HG03159 (cell line): ENCODE results near the gene C1orf74.

Source experiments
- ATAC-seq: cut with Tn5 transposase; IDR thresholded peaks from one replicate; pipeline ENCODE4 v1.9.1; 2021; ENCODE audit warnings: mild to moderate bottlenecking, moderate library complexity; ENCODE audit not compliant: unreplicated experiment

C1orf74 gene

GRCh38 chr1:209772126-209772525 is 12.2 kb downstream of the C1orf74 start:
- ATAC-seq = no peak

DNA sequence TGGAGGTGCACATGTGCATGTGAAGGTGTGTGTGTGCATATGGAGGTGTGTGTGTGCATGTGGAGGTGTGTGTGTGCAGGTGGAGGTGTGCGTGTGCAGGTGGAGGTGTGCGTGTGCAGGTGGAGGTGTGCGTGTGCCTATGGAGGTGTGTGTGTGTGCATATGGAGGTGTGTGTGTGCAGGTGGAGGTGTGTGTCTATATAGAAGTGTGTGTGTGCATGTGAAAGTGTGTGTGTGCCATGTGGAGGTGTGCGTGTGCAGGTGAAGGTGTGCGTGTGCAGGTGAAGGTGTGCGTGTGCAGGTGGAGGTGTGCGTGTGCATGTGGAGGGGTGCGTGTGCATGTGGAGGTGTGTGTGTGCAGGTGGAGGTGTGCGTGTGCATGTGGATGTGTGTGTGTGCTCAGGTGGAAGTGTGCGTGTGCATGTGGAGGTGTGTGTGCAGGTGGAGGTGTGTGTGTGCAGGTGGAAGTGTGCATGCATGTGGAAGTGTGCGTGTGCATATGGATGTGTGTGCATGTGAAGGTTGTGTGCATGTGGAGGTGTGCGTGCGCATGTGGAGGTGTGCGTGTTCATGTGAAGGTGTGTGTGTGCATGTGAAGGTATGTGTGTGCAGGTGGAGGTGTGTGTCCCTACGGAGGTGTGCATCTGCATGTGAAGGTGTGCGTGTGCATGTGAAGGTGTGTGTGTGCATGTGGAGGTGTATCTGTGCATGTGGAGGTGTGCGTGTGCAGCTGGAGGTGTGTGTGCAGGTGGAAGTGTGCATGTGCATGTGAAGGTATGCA is 13.5 kb downstream of the C1orf74 start:
- no peak for ATAC-seq

DNA sequence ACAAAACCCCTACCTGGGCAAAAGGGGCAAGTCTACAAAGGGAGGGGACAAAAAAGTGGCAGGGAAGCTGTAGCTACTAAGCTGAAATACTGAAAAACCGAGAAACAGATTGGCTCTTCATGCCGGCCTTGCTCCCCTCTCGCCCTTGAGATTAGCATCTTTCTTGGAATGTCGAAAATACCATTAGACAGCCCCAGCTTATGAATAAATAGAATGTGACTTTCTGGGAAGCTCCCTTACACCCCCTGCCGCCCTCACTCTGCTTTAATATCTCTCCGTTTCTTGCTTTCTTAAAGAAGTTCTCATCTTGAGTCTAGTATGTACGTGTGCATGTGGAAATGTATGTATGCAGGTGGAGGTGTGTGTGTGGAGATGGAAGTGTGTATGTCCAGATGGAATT is 14.4 kb downstream of the C1orf74 start:
- ATAC-seq = no peak

GRCh38 chr1:209769171-209769904 is 15.0 kb downstream of the C1orf74 start:
- ATAC-seq = peak; percentile 80

GRCh38 chr1:209768354-209768774 is 16.0 kb downstream of the C1orf74 start:
- peak; percentile 81 for ATAC-seq

DNA sequence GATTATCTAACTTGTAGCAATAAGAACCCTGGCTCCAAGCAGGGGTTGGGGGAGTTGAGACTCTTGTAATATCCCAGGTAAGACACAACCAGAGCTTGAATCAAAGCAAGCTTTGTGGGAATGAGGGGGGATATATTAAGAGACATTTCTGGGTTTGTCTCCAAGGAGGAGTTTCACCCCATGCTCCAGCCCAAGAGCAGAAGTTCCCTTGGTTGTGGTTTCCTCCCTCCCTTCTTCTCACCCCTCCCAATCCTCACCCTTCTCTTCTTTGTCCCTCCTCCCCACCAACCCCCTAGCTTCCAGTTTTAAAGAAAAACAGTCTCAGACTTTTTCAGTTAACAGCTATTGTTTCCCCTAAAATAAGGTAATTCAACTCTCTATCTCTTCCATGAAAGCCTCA is 16.7 kb downstream of the C1orf74 start:
- no peak for ATAC-seq

DNA sequence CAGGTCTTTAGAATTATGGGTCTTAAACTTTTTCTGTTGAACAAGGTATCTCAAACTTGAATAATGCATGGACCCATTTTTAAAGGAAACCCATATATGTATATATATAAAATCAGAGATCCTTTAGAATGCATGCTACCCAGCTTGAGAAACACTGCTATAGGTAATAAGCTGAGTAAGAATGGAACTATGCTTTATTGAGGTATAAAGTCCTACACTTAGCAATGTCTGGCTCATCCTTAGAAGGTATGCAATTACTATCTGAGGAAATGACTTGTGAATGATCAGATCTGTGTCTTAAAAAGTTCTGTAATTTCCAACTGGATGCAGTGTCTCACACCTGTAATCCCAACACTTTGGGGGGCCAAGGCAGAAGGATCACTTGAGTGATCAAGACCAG is 17.3 kb downstream of the C1orf74 start:
- no peak for ATAC-seq

- ATAC-seq = no peak
Observed at GRCh38 chr1:209766051-209766450, 18.3 kb downstream of the C1orf74 start.

- no peak for ATAC-seq
Observed at GRCh38 chr1:209761011-209761635, 23.2 kb downstream of the C1orf74 start.

- no peak for ATAC-seq
Observed at GRCh38 chr1:209759829-209760359, 24.5 kb downstream of the C1orf74 start.

- ATAC-seq = no peak
Observed at GRCh38 chr1:209758400-209758799, 26.0 kb downstream of the C1orf74 start.

DNA sequence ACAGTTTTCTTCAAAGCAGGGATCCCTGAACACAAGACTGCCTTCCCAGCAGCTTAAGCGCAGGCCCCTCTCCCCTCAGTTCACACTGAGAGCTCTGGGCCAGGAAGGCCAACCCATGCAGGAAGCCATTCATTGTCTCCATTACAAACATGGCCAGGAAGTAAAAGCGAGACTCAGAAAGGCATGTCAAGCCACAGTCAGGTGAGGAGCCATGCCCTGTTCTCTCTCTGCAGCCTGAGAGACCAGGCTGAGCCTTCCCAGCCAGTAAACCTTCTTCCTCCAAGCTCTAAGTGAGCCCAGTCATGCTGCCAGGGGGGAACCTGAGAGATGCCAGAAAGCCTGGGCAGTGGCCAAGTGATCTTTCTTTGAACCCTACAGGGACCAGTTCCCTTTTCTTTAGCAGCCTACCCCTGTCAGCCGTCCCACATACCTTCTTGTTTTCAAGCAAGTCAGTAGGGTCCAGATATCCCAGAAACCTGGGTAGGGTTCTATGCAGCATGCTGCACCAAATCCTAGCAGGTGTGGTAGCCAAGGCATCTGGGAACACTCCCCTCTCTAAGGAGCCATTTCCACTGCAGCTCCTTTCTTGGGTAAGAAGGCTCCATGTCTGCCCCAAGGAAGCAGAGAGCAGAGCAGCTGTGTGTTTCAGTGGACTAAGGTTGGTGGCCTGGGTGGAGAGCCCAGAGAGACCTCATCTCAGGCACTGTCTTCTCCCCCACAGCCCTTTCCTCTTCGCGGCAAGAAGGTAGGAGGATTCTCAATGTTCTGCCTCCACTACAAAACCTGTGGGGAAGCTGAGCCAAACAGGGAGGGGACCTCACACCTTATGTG is 27.5 kb downstream of the C1orf74 start:
- ATAC-seq = peak; percentile 41

- ATAC-seq = peak; percentile 82
Observed at GRCh38 chr1:209755926-209756614, 28.3 kb downstream of the C1orf74 start, which contains the start of gene TRAF3IP3. TSS of gene TRAF3IP3 (plus strand) at chr1:209756053. CDS start at chr1:209760040, 3,987 bp downstream.

- no peak for ATAC-seq
Observed at GRCh38 chr1:209755256-209755655, 29.1 kb downstream of the C1orf74 start.

DNA sequence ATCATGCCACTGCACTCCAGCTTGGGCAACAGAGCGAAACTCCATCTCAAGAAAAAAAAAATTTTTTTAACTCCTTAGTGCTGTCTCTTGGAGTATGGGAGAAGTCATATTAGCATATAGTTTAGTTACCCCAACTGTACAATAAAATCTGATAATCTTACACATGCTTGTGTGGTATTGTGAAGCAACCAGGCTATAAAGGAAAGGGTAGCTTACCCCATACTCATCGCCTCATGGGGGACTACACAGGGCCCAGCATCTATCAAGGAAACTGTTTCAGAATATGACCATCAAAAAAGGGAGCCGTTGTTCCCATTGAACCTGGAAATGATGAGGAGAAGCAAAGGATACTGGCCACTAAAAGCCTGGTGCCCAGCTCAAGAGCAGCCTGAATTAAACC is 31.5 kb downstream of the C1orf74 start:
- ATAC-seq = no peak

DNA sequence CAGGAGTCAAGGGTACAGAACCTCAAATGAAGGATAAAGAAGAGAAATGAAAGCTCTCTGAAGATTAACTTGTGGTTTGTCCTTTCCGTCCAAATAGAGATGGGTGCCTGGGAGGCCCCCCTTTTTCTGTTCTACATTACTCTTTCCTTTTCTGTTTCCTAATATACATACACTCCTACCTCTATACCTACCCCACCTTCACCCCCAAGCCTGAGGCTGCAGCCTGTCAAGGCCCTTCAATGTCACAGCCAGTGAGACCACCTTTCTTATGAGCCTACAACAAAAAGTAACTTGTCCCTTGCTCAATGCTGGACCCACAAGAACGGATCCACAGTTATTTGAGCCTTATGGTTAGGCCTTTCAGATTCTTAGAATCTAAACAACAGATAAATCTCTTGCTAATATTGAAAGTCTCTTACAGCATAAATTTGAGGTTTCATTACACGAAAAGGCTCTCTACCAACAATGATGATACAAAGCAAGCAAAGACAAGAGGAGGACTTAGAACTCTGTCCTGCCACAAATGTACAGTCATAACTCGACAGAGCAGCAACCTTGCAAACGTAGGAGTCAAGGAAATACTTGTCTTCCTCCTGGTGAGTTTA is 32.6 kb downstream of the C1orf74 start:
- peak; percentile 45 for ATAC-seq

- ATAC-seq = no peak
Observed at GRCh38 chr1:209749670-209750323, 34.6 kb downstream of the C1orf74 start.

DNA sequence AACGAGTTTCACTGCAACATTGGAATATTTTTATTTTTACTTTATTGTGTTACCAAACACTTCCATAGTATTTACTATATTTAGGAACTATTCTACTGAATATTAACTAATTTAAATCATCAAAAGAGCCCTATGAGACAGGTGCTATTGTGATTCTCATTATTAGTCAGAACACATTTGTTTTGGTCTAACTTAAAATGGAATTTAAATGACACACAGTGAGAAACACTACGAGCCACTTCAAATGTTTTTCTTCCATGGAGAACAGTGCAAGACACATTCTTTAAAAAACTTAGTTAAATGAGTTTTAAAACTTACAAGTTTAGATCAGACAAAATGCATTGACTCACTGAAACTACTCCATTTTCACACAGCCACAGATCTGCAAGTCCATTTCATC is 35.2 kb downstream of the C1orf74 start:
- ATAC-seq = no peak

- no peak for ATAC-seq
Observed at GRCh38 chr1:209748620-209749019, 35.7 kb downstream of the C1orf74 start.
